ENCODE data around the gene GALNT15.

Gene GALNT15

GRCh38 chr3:16174389-16174788, at the start of gene GALNT15:
GALNT15 (plus strand) TSS chr3:16174680; CDS start chr3:16175152, 472 bp downstream.
- in situ Hi-C loops (cut with HindIII; ENCODE audit: low sequenced_read_pairs), result no loop called here
- DNase-seq (ENCODE audit: low read depth, low spot score), result peak; percentile 94
- peak within 1 kb of the TSS; percentile 20 for H3K4me3 ChIP-seq (ENCODE audit: low read depth, low read length)
- no peak for TF ChIP-seq CTCF (IDR thresholded peaks at IDR 0.05; ENCODE audit: low read depth, low read length)

- in situ Hi-C loops (cut with HindIII; ENCODE audit: low sequenced_read_pairs), result no loop called here
- no peak for DNase-seq (ENCODE audit: low read depth, low spot score)
- no peak for TF ChIP-seq CTCF (IDR thresholded peaks at IDR 0.05; ENCODE audit: low read depth, low read length)
- H3K4me3 ChIP-seq (ENCODE audit: low read depth, low read length), result no peak overlapping the region
Observed at GRCh38 chr3:16126634-16127033, 47.8 kb upstream of the GALNT15 start.

- TF ChIP-seq CTCF (IDR thresholded peaks at IDR 0.05; ENCODE audit: low read depth, low read length), result no peak
- in situ Hi-C loops (cut with HindIII; ENCODE audit: low sequenced_read_pairs), result no loop called here
- DNase-seq (ENCODE audit: low read depth, low spot score), result no peak
- H3K4me3 ChIP-seq (ENCODE audit: low read depth, low read length), result no peak overlapping the region
Observed at GRCh38 chr3:16127249-16127648, 47.2 kb upstream of the GALNT15 start.

- peak; percentile 94 for DNase-seq (ENCODE audit: low read depth, low spot score)
- no peak for TF ChIP-seq CTCF (IDR thresholded peaks at IDR 0.05; ENCODE audit: low read depth, low read length)
- in situ Hi-C loops (cut with HindIII; ENCODE audit: low sequenced_read_pairs), result no loop called here
- H3K4me3 ChIP-seq (ENCODE audit: low read depth, low read length), result no peak overlapping the region
Observed at GRCh38 chr3:16130066-16130465, 44.4 kb upstream of the GALNT15 start.

GRCh38 chr3:16132190-16132589, 42.3 kb upstream of the GALNT15 start:
- no peak overlapping the region for H3K4me3 ChIP-seq (ENCODE audit: low read depth, low read length)
- TF ChIP-seq CTCF (IDR thresholded peaks at IDR 0.05; ENCODE audit: low read depth, low read length), result no peak
- in situ Hi-C loops (cut with HindIII; ENCODE audit: low sequenced_read_pairs), result no loop called here
- no peak for DNase-seq (ENCODE audit: low read depth, low spot score)

GRCh38 chr3:16132928-16133327, 41.6 kb upstream of the GALNT15 start:
- in situ Hi-C loops (cut with HindIII; ENCODE audit: low sequenced_read_pairs), result no loop called here
- DNase-seq (ENCODE audit: low read depth, low spot score), result no peak
- H3K4me3 ChIP-seq (ENCODE audit: low read depth, low read length), result no peak overlapping the region
- TF ChIP-seq CTCF (IDR thresholded peaks at IDR 0.05; ENCODE audit: low read depth, low read length), result no peak
